GM12875 (cell line): ENCODE results near the gene DUSP18.
"Not testable (repeated sequence)": the region's sequence is repeated elsewhere in the genome, so short reads cannot be mapped to it uniquely, and the experiment has no call there.

Experiments
- H3K4me3 ChIP-seq: one replicate; pipeline ENCODE4 v1.5.1; 2011; ENCODE audit warnings: low read depth, low read length, control low read depth
- TF ChIP-seq, protein P1 (sequence below): IDR thresholded peaks from 2 replicates; pipeline ENCODE4 v1.5.1; 2011; ENCODE audit warnings: low read depth, mild to moderate bottlenecking, control low read depth, inconsistent platforms, low read length, moderate library complexity, borderline replicate concordance; ENCODE audit not compliant: insufficient read depth

Gene DUSP18

DNA sequence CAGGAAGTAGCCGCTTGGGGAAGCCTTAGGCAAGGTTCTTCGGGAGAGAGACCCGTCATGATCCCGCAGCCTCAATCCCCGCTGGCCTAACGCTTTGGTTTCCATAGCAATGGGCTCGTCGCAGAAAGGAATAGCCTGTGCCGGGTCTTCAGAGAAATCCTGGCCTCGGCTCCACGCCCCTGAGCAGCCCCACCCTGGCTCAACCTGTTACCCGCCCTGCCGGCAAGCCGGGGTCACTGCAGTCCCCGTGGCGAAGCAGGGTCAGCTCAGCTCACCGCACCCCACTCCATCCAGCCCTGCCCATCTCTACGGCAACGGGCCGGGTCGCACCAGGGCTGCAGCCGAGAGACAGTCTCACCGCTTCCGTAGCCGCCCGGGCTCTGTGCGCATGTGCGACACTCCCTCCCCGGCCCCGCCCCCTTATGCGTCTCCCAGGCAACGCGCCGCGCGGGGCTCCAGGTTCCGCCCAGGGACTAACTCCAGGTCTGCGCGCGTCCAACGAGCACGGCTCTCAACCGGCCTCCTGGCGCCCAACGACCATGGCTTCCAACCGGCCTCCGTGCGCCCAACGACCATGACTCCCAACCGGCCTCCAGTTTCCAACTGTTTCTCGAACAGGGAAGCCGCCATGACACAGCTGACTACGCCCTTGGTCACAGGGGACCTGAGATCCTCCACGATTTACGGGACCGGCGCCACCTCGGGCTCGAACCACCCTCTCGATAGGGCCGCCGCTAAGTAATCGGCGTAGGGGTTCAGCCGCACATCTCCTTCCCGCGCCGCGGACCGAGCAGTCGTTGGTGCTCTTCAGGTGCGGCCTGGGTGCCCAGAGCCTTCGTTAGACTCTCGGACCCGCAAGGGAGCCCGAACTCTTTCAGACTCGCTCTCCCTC is at the start of gene DUSP18:
Gene DUSP18, minus strand, starts transcription at position 382 of the 892 bp plus-strand sequence. CDS start 3,872 bp downstream, outside the sequence.
- peak within 1 kb of the TSS; percentile 85 for H3K4me3 ChIP-seq
- TF ChIP-seq, protein P1, sequence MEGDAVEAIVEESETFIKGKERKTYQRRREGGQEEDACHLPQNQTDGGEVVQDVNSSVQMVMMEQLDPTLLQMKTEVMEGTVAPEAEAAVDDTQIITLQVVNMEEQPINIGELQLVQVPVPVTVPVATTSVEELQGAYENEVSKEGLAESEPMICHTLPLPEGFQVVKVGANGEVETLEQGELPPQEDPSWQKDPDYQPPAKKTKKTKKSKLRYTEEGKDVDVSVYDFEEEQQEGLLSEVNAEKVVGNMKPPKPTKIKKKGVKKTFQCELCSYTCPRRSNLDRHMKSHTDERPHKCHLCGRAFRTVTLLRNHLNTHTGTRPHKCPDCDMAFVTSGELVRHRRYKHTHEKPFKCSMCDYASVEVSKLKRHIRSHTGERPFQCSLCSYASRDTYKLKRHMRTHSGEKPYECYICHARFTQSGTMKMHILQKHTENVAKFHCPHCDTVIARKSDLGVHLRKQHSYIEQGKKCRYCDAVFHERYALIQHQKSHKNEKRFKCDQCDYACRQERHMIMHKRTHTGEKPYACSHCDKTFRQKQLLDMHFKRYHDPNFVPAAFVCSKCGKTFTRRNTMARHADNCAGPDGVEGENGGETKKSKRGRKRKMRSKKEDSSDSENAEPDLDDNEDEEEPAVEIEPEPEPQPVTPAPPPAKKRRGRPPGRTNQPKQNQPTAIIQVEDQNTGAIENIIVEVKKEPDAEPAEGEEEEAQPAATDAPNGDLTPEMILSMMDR = peak; percentile 33; the same call in 1 of the 2 replicates

DNA sequence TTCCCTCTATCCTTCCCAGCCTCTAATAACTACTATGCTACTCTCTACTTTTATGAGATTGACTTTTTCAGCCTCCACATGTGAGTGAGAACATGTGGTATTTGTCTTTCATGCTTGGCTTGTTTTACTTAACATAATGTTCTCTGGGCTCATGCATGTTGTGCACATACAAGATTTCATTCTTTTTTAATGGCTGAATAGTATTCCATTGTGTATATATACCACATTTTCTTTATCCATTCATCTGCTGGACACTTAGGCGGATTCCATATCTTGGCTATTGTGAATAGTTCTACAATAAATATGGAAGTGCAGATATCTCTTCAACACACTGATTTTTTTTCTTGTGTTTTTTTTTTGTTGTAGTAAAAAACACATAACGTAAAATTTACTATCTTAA is 46.4 kb upstream of the DUSP18 start:
- TF ChIP-seq, protein P1 = no peak
- no peak overlapping the region for H3K4me3 ChIP-seq

DNA sequence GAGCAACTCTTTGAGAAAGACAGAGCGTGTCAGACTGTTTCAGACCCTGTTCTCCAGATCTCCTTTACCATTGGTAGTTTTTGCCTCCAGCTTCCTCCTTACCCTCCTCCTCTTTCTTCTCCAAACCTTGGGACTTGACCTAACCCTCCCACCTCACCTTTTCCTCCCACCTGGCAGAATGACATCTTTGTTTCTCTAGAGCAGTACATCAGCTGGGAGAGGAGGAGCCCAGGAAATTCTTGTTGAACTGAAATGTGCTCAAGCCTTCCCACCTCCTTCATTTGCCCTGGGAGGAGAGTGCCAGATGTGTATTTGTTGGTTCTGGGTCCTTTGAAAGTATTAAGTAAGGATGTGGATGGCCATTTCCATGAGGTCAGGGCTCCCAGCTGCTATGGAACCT is 44.4 kb upstream of the DUSP18 start:
- H3K4me3 ChIP-seq = no peak overlapping the region
- TF ChIP-seq, protein P1 = no peak

DNA sequence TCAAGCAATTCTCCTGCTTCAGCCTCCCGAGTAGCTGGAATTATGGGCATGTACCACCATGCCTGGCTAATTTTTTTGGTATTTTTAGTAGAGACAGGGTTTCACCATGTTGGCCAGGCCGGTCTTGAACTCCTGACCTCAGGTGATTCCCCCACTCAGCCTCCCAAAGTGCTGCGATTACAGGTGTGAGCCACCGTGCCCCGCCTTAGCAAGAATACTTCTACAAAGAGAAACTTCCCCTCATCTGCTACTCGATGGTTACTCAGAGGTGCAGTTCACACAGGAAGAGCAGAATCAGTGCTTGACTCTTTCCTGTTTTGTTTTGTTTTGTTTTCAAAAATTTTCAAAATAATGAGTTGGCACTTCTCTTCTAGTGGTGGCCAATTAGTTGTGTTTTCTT is 42.3 kb upstream of the DUSP18 start:
- not testable (repeated sequence) for H3K4me3 ChIP-seq

DNA sequence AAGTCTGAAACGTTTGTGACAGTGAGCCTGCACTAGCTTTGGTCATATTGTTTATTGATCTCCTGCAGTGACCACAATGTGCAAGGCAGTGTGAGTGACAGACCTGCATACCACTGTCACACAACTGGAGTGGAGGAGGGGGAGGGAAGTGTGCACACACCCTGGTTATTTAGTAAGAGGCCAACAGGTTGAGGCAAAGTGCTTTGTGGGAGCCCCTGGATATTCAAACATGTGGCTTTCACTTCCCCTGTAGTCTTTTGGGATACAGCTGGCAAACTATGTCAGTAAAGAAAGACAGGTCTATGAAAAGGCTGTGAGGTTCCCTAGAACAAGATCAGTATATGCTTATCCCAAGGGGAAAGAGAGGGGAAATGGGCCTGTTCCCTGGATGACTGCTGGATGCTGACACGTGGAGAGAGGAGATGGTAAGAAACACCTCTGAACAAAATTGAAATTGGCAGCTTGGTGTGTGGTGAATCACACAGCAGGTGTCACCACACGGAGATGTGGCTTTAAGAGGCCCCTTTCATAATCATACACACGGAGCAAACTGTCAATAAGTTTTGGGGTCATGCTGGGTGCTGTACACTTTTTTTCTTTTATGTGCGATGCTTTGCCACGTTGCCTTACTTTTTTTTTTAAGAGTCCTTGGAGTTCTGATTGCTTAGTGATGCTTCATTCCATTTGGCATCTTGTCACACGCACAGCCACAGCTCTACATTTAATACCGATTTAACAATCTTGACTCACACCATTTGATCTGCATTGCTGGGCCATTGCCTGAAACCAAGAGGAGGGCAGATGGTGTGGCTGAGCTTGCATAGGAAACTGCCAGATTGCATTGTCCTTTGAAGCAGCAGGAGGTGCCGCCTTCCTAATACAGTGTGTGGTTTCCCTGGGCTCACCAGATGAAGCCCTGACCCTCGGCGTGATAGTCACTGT is 38.3 kb upstream of the DUSP18 start:
- TF ChIP-seq, protein P1 = no peak
- no peak overlapping the region for H3K4me3 ChIP-seq

DNA sequence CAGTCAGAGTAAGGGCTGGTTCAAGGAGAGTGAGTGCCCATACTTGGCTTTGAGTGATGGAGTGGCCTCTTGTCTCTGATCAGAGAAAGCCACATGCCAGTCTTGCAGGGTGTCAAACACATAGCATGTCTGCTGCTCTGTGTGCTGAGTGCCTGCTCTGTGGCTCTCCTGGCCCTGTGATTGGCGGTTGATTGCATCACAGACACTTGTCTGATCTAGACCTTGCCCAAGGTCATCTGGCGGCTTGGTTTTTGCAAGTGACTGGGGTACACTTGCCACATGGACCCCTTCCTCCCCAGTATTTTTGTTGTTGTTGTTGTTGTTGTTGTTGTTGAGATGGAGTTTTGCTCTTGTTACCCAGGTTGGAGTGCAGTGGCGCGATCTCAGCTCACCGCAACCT is 37.3 kb upstream of the DUSP18 start:
- TF ChIP-seq, protein P1 = no peak
- no peak overlapping the region for H3K4me3 ChIP-seq

DNA sequence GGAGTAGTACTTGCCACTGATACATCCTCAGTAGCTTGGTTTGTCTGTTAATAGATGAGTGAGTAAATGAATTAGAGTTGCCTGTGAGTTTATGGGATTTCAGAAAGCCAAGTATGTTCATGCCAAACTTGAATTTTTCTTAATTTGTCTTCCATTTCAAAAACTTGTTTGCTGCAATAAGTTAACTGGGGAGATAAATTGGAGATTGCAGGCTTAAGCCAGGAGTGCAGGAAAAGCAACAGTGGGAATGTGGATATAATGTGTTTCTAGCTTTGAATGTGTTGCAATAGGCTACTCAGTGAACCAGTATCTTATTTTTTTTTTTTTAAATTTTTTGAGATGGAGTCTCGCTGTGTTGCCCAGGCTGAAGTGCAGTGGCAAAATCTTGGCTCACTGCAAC is 35.2 kb upstream of the DUSP18 start:
- TF ChIP-seq, protein P1 = no peak
- H3K4me3 ChIP-seq = no peak overlapping the region
